Measurements from ENCODE around the gene RLF.

The RLF gene

GRCh38 chr1:40243351-40243750, 82.2 kb downstream of the RLF start:
- no peak for DNase-seq

DNA sequence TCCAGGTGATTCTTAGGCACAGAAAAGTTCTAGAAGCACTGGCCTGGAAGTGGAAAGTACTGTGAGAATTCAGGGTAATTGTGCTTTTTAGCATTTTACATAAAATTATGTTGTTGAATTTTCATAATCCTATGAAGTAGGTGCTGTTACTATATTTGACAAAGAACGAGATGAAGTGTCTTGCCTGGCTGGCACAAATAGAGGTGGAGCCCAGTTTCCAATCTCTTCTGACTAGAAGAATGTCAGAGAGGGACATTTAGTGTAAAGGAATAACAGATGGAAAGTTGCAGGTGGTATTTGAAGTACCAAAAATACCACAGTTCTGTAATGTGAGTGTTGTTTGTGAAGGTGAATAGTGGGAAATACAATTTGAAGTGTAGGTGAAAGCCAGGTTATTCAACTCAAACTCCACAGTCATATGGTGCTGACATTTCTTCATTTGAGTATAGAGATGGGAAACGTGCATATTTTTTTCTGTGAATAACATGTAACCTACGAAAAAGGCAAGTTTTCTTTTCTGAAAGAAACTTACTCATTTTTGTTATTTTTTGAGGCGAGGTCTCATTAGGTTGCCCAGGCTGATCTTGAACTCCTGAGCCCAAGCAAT, 83.1 kb downstream of the RLF start:
- no peak for DNase-seq

DNA sequence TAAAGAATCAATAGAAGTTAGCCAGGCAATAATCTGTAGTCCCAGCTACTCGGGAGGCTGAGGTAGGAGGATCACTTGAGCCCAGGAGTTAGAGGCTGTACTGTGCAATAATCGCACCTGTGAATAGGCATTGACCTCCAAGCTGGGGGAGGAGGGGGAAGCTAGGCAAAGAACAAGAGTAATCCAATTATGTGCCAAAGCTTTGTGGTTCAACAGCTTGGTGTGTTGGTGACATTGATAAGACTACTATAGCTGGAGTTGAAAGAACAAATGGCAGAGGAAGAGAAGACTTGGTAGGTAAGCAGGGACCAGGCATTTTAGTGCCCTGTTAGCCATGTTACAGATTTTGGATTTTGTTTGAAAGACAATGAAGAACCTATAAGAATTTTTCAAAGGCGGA, 84.5 kb downstream of the RLF start:
- no peak for DNase-seq

DNA sequence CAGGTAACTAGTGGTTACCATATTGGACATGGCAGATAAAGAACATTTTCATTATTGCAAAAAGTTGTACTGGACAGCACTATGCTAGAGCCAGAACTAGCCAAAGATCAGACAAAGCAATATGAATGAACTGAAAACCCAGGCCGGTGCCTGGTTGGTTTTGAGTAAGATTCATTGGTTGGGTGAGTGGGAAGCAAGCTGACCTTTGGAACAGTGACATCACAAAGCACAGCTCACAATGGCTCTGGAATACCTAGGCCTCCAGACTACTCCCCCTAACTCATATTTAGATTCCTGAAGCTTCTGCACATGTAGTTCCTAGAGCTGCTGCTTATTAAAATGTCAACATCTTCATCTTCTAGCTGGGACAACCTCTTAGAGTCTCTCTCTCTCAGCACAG, 86.5 kb downstream of the RLF start, which contains the start of gene TMCO2:
Gene TMCO2 (plus strand): TSS at position 283 of the 400 bp plus-strand sequence. CDS start 57 bp downstream, at position 340.
- DNase-seq, result no peak

GRCh38 chr1:40248412-40248811, 87.2 kb downstream of the RLF start:
- no peak for DNase-seq

DNA sequence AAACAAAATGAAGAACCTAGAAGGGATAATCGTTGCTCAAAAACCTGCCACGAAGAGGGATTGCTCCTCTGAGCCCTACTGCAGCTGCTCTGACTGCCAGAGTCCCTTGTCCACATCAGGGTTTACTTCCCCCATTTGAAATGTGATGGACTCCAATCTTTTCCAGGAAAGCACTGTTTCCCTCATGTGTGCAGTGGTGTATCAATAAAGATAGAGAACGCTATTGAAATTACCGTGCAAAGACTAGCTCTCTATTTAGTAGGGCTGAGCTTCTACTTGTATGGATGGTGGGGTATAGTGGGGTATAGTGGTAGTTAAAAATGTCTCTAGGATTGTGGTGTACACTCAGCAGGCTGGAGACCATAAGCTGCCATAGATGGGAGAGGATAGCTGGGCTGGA, 90.3 kb downstream of the RLF start:
- no peak for DNase-seq

- no peak for DNase-seq
Measured at GRCh38 chr1:40252601-40253000, 91.4 kb downstream of the RLF start.

GRCh38 chr1:40255231-40255630, 94.0 kb downstream of the RLF start:
- no peak for DNase-seq

DNA sequence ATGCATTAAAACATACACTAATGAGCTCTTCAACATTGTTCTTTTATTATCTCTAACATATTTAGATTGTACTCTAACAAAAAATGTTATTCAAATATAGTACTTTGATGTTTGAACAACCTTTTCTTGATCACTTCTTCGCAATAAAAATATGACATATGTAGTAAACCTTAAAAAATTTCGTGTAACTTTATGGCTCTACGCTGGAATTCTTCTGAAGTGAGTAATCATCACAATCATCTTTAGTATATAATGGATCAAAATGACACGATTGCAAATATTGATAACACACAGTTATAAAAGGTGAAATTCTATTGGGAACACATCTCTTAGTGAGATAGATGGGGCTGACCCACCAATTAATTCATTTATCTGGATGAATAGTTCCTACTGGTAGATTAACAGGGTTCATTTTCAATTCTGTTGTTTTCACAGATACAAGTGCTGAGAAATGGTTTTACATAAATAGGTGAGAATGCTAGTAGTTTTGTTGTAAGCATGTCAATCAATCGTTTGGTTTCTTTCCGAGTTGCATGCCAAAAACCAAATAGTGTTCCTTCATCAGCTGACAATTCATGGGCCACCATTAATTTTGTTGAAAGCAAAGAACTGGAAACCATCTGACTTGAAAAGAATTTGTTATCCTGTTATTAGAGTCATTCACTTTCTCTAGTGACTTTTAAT, 95.4 kb downstream of the RLF start:
- peak in 1 of 2 experiments; percentile 19 for DNase-seq

DNA sequence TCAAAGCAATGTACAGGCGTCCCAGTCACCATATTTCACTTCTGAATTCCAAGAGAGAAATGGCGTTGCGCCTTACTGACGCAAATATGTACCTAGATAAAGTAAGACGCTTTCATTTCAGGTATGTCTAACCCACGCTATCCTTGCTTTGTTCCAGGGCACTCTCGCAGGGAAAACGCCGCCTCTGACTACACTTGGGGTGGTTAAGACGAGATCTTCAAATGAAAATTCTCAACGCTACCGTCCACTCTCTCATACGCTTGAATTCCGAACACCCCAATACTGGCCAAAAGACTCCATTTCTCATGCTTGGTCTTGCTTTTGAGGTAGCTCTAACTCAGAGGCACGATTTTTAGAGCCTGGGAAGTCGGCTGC, 96.1 kb downstream of the RLF start:
- DNase-seq, result peak in 1 of 2 experiments; percentile 90

DNA sequence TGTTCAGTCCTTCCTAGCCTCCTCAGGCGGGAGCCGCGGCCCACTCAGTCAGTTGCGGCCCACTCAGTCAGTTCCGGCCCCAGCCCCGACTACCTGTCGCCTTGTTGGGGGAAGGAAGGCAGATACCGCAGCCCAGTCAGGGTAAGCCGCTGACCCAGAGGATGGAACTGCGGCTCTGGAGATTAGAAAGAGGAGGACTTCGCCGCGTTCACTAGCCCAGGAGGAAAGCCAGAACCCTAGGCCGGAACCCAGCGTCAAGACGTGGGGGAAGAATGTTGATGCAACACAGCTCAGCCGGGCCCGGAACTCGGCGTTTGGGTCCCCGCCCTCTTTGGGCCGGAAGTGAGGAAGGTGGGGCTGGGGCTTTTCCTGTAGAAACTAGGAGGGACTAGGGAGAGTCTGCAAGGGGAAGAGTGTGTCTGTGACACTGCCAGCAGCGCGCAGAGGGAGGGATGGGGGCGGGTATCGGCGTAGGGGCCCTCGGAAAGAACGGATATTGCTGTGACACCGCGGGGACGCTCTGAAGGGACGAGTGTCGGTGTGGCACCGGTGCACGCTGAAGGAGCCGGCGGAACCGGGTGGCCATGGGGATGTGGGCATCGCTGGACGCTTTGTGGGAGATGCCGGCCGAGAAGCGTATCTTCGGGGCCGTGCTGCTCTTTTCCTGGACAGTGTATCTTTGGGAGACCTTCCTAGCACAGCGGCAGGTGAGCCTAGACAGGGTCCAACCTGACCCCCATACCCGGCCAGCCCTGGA, 96.7 kb downstream of the RLF start, which contains the start of gene ZMPSTE24:
Gene ZMPSTE24 (plus strand): TSS at position 549 of the 757 bp plus-strand sequence. CDS start 36 bp downstream, at position 585.
- DNase-seq, result peak; percentile 99 to 100

- peak in 1 of 2 experiments; percentile 76 for DNase-seq
Measured at GRCh38 chr1:40258445-40258769, 97.2 kb downstream of the RLF start.

GRCh38 chr1:40264354-40264781, 103.2 kb downstream of the RLF start:
- DNase-seq, result no peak

GRCh38 chr1:40265298-40265697, 104.1 kb downstream of the RLF start:
- DNase-seq, result no peak

GRCh38 chr1:40265919-40266318, 104.7 kb downstream of the RLF start:
- DNase-seq, result no peak

GRCh38 chr1:40266786-40267535, 105.8 kb downstream of the RLF start:
- no peak for DNase-seq

- no peak for DNase-seq
Measured at GRCh38 chr1:40267767-40268187, 106.6 kb downstream of the RLF start.

GRCh38 chr1:40268211-40268610, 107.0 kb downstream of the RLF start:
- DNase-seq, result no peak

- no peak for DNase-seq
Measured at GRCh38 chr1:40270152-40270834, 109.1 kb downstream of the RLF start.

DNA sequence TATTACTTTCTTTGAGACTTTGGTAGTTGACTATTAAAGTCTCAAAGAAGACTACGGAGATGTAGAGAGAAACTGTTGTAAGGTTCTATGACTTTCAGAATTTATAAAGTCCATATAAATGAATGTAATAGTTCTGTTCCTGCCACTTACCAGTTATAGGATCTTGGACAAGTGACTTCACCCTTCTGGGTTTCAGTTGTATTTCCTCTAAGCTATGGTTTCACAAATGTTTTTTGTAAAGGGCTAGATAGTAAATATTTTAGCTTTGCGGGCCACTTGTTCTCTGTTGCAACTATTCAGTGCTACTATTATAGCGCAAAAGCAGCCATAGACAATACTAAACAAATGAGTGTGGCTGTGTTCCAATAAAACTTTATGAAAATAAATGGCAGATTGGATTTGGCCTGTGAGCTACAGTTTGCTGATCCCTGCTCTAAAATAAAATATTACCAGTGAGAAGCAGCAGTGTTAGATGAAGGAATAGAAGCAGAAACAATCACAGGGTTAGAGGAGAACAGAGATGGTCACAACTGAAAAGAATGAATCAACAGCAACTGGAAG, 111.5 kb downstream of the RLF start:
- DNase-seq, result no peak

- no peak for DNase-seq
Measured at GRCh38 chr1:40273547-40274166, 112.5 kb downstream of the RLF start.

DNA sequence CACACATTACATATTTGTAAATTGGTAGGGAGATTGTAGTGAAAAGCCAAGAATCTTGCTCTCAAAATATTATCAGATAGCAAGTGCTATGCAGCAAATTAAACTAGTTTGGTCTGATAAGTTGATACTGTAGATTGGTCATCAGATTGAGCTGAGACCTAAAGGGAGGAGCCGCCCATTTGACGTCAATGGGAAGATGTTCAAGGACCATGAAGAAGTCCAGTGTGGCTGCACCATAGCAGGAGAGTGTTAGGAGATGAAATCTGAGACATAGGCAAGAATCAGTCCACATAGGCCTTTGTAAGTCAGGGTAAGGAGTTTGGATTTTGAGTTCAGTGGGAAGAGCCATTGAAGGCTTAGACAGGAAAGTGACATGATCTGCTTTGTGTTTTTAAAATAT, 113.1 kb downstream of the RLF start:
- DNase-seq, result no peak

All from NCI-H526 (cell line).